Measurements from ENCODE around the gene NUMBL.

- TF ChIP-seq JUN (IDR thresholded peaks at IDR 0.05; ENCODE audit: low read depth, low read length) (no peak), EP300 (IDR thresholded peaks at IDR 0.05; ENCODE audit: borderline replicate concordance in 1 of 2, low read depth in 2 of 2, low read length in 2 of 2) (no peak), HDAC6 (IDR thresholded peaks at IDR 0.05; ENCODE audit: low read depth, low read length) (no peak), BCL11A (IDR thresholded peaks at IDR 0.05; ENCODE audit: low read depth in 2 of 2, low read length in 2 of 2) (no peak)
- TF ChIP-seq, protein P1, sequence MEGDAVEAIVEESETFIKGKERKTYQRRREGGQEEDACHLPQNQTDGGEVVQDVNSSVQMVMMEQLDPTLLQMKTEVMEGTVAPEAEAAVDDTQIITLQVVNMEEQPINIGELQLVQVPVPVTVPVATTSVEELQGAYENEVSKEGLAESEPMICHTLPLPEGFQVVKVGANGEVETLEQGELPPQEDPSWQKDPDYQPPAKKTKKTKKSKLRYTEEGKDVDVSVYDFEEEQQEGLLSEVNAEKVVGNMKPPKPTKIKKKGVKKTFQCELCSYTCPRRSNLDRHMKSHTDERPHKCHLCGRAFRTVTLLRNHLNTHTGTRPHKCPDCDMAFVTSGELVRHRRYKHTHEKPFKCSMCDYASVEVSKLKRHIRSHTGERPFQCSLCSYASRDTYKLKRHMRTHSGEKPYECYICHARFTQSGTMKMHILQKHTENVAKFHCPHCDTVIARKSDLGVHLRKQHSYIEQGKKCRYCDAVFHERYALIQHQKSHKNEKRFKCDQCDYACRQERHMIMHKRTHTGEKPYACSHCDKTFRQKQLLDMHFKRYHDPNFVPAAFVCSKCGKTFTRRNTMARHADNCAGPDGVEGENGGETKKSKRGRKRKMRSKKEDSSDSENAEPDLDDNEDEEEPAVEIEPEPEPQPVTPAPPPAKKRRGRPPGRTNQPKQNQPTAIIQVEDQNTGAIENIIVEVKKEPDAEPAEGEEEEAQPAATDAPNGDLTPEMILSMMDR (IDR thresholded peaks at IDR 0.05; ENCODE audit: control extremely low read depth in 1 of 3, insufficient read depth in 1 of 3, low read depth in 1 of 3, low read length in 3 of 3): no peak
- TF ChIP-seq, protein P2, sequence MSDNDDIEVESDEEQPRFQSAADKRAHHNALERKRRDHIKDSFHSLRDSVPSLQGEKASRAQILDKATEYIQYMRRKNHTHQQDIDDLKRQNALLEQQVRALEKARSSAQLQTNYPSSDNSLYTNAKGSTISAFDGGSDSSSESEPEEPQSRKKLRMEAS (IDR thresholded peaks at IDR 0.05): no peak
- TF ChIP-seq, protein P3, sequence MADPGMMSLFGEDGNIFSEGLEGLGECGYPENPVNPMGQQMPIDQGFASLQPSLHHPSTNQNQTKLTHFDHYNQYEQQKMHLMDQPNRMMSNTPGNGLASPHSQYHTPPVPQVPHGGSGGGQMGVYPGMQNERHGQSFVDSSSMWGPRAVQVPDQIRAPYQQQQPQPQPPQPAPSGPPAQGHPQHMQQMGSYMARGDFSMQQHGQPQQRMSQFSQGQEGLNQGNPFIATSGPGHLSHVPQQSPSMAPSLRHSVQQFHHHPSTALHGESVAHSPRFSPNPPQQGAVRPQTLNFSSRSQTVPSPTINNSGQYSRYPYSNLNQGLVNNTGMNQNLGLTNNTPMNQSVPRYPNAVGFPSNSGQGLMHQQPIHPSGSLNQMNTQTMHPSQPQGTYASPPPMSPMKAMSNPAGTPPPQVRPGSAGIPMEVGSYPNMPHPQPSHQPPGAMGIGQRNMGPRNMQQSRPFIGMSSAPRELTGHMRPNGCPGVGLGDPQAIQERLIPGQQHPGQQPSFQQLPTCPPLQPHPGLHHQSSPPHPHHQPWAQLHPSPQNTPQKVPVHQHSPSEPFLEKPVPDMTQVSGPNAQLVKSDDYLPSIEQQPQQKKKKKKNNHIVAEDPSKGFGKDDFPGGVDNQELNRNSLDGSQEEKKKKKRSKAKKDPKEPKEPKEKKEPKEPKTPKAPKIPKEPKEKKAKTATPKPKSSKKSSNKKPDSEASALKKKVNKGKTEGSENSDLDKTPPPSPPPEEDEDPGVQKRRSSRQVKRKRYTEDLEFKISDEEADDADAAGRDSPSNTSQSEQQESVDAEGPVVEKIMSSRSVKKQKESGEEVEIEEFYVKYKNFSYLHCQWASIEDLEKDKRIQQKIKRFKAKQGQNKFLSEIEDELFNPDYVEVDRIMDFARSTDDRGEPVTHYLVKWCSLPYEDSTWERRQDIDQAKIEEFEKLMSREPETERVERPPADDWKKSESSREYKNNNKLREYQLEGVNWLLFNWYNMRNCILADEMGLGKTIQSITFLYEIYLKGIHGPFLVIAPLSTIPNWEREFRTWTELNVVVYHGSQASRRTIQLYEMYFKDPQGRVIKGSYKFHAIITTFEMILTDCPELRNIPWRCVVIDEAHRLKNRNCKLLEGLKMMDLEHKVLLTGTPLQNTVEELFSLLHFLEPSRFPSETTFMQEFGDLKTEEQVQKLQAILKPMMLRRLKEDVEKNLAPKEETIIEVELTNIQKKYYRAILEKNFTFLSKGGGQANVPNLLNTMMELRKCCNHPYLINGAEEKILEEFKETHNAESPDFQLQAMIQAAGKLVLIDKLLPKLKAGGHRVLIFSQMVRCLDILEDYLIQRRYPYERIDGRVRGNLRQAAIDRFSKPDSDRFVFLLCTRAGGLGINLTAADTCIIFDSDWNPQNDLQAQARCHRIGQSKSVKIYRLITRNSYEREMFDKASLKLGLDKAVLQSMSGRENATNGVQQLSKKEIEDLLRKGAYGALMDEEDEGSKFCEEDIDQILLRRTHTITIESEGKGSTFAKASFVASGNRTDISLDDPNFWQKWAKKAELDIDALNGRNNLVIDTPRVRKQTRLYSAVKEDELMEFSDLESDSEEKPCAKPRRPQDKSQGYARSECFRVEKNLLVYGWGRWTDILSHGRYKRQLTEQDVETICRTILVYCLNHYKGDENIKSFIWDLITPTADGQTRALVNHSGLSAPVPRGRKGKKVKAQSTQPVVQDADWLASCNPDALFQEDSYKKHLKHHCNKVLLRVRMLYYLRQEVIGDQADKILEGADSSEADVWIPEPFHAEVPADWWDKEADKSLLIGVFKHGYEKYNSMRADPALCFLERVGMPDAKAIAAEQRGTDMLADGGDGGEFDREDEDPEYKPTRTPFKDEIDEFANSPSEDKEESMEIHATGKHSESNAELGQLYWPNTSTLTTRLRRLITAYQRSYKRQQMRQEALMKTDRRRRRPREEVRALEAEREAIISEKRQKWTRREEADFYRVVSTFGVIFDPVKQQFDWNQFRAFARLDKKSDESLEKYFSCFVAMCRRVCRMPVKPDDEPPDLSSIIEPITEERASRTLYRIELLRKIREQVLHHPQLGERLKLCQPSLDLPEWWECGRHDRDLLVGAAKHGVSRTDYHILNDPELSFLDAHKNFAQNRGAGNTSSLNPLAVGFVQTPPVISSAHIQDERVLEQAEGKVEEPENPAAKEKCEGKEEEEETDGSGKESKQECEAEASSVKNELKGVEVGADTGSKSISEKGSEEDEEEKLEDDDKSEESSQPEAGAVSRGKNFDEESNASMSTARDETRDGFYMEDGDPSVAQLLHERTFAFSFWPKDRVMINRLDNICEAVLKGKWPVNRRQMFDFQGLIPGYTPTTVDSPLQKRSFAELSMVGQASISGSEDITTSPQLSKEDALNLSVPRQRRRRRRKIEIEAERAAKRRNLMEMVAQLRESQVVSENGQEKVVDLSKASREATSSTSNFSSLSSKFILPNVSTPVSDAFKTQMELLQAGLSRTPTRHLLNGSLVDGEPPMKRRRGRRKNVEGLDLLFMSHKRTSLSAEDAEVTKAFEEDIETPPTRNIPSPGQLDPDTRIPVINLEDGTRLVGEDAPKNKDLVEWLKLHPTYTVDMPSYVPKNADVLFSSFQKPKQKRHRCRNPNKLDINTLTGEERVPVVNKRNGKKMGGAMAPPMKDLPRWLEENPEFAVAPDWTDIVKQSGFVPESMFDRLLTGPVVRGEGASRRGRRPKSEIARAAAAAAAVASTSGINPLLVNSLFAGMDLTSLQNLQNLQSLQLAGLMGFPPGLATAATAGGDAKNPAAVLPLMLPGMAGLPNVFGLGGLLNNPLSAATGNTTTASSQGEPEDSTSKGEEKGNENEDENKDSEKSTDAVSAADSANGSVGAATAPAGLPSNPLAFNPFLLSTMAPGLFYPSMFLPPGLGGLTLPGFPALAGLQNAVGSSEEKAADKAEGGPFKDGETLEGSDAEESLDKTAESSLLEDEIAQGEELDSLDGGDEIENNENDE (IDR thresholded peaks at IDR 0.05; ENCODE audit: insufficient replicate concordance, low read length): no peak
Observed at GRCh38 chr19:40646743-40647254, 43.7 kb downstream of the NUMBL start.
